CD8-positive, alpha-beta memory T cell (primary cell): Measurements from ENCODE around the gene PAX5. TPM values are rescaled to one million over a fixed set of nuclear protein-coding genes. Genes with fewer than 3 reads are reported as not detected.

Experiments
- polyA plus RNA-seq: library from polyadenylated mRNA; unstranded; fragments of 300-500 nt; fragmentation: Illumina TruSeq; gene quantifications from one replicate; pipeline ENCODE4 v1.2.3, GENCODE V29; 2021
- total RNA-seq, 2 experiments: library from RNA; stranded (reverse); gene quantifications; one replicate each; pipeline ENCODE4 v1.2.3, GENCODE V29; 2021

The PAX5 gene
- total and polyA plus RNA-seq, 3 experiments from 2014 or later: 0.18 to 0.29 TPM; not detected in 1

Other genes starting within 250 kb of the PAX5 start
- 10 to 100 TPM; 25.6 to 27.1 TPM for gene ZCCHC7, start 86.3 kb upstream of the PAX5 start, total RNA-seq
- gene ZCCHC7, start 86.3 kb upstream of the PAX5 start, polyA plus RNA-seq: 35.2 TPM